ENCODE results near the gene HDAC8. TPM values are rescaled to one million over a fixed set of nuclear protein-coding genes. Genes with fewer than 3 reads are reported as not detected.

The HDAC8 gene
- total and polyA plus RNA-seq, 2 donors (not counting 1 experiment from before 2014, with no cell fraction given), result 13.3 to 41.9 TPM

DNA sequence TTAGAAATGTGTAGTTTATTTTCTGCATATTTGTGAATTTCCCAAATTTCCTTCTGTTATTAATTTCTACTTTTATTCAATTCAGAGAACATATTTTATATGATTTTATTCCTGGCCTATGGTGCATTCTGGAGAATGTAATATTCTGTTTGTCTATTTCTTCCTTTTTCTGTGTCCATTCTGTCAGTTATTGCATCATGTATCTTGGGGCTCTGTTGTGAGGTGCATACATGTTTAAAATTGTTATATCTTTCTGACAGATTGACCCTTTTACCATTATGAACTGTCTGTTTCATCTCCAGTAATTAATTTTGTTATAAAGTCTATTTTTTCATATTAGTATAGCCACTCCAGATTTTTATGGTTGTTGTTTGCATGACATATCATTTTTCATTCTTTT lies 170.0 kb downstream of the HDAC8 start:
- Histone ChIP-seq H3K9me3 (ENCODE audit: control extremely low read depth in 1 of 3, control insufficient read depth in 2 of 3, insufficient read depth in 1 of 3, low read length in 2 of 3) (no peaks in the 10 kb centered on the region), H3K4me1 (ENCODE audit: control insufficient read depth in 2 of 2, insufficient read depth in 2 of 2, low read length in 2 of 2) (no peaks in the 10 kb centered on the region), H3K79me2 (ENCODE audit: control insufficient read depth, insufficient read depth, low read length) (no peaks in the 10 kb centered on the region), H3K27ac (ENCODE audit: low read length in 2 of 2) (no peak overlapping the region), H3K4me3 (ENCODE audit: control extremely low read depth in 1 of 5, extremely low read depth in 1 of 5, insufficient read depth in 1 of 5, low read depth in 2 of 5, low read length in 4 of 5) (no peak overlapping the region), H3K36me3 (replicated peaks in 1 of 2; ENCODE audit: control extremely low read depth in 1 of 2, control insufficient read depth in 1 of 2, extremely low read depth in 1 of 2, insufficient read depth in 2 of 2, low read length in 1 of 2) (no peaks in the 10 kb centered on the region), H4K20me1 (ENCODE audit: control insufficient read depth, insufficient read depth, low read length, poor library complexity, severe bottlenecking) (no peaks in the 10 kb centered on the region), H3K4me2 (replicated peaks; ENCODE audit: low read depth, low read length, poor library complexity, severe bottlenecking) (no peak overlapping the region), H2AFZ (ENCODE audit: insufficient read depth, low read depth, low read length, poor library complexity, severe bottlenecking) (no peak overlapping the region), H3K27me3 (replicated peaks in 1 of 4; ENCODE audit: control extremely low read depth in 1 of 4, control insufficient read depth in 3 of 4, insufficient read depth in 4 of 4, low read length in 3 of 4) (no peaks in the 10 kb centered on the region), H3K9ac (ENCODE audit: low read length) (no peak overlapping the region)
- Mint-ChIP-seq H3K27me3 (no peaks in the 10 kb centered on the region), H3K4me3 (no peak overlapping the region), H3K9me3 (ENCODE audit: insufficient read depth) (no peaks in the 10 kb centered on the region), H3K4me1 (no peaks in the 10 kb centered on the region), H3K27ac (no peak overlapping the region)
- CTCF ChIA-PET, result no interaction called here
- DNase-seq (no peak), ATAC-seq (ENCODE audit: low read depth) (no peak)
- POLR2A ChIA-PET, result no interaction called here
- TF ChIP-seq, protein P1, sequence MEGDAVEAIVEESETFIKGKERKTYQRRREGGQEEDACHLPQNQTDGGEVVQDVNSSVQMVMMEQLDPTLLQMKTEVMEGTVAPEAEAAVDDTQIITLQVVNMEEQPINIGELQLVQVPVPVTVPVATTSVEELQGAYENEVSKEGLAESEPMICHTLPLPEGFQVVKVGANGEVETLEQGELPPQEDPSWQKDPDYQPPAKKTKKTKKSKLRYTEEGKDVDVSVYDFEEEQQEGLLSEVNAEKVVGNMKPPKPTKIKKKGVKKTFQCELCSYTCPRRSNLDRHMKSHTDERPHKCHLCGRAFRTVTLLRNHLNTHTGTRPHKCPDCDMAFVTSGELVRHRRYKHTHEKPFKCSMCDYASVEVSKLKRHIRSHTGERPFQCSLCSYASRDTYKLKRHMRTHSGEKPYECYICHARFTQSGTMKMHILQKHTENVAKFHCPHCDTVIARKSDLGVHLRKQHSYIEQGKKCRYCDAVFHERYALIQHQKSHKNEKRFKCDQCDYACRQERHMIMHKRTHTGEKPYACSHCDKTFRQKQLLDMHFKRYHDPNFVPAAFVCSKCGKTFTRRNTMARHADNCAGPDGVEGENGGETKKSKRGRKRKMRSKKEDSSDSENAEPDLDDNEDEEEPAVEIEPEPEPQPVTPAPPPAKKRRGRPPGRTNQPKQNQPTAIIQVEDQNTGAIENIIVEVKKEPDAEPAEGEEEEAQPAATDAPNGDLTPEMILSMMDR (IDR thresholded peaks at IDR 0.05), result no peak
- no peak for TF ChIP-seq EZH2 (IDR thresholded peaks at IDR 0.05; ENCODE audit: borderline replicate concordance, insufficient read depth, low read depth, low read length, poor library complexity, severe bottlenecking)
- intact Hi-C loops (cut with micrococcal nuclease), result no loop called here

DNA sequence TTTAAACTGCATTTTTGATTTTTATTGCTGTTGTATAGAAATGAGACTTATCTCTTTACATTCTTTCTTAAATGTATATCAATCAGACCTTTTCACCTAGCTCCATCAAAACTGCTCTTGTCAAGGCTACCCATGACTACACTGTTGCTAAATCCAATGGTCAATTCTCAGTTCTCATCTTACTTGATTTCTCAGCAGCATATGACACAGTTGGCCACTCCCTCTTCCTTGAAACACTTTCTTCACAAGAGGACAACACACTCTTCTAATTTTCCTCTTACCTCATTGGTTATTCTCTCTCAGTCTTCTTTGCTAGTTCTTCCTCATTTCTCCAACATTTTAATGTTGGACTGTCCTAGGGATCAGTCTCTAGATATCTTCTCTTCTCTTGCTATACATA lies 172.8 kb downstream of the HDAC8 start:
- Histone ChIP-seq H4K20me1 (ENCODE audit: control insufficient read depth, insufficient read depth, low read length, poor library complexity, severe bottlenecking) (no peaks in the 10 kb centered on the region), H3K27me3 (replicated peaks in 1 of 4; ENCODE audit: control extremely low read depth in 1 of 4, control insufficient read depth in 3 of 4, insufficient read depth in 4 of 4, low read length in 3 of 4) (no peaks in the 10 kb centered on the region), H3K36me3 (replicated peaks in 1 of 2; ENCODE audit: control extremely low read depth in 1 of 2, control insufficient read depth in 1 of 2, extremely low read depth in 1 of 2, insufficient read depth in 2 of 2, low read length in 1 of 2) (no peaks in the 10 kb centered on the region), H3K4me1 (ENCODE audit: control insufficient read depth in 2 of 2, insufficient read depth in 2 of 2, low read length in 2 of 2) (no peaks in the 10 kb centered on the region), H3K79me2 (ENCODE audit: control insufficient read depth, insufficient read depth, low read length) (no peaks in the 10 kb centered on the region), H3K4me3 (ENCODE audit: control extremely low read depth in 1 of 5, extremely low read depth in 1 of 5, insufficient read depth in 1 of 5, low read depth in 2 of 5, low read length in 4 of 5) (no peak overlapping the region), H3K9me3 (ENCODE audit: control extremely low read depth in 1 of 3, control insufficient read depth in 2 of 3, insufficient read depth in 1 of 3, low read length in 2 of 3) (no peaks in the 10 kb centered on the region), H2AFZ (ENCODE audit: insufficient read depth, low read depth, low read length, poor library complexity, severe bottlenecking) (no peak overlapping the region), H3K9ac (ENCODE audit: low read length) (no peak overlapping the region), H3K4me2 (replicated peaks; ENCODE audit: low read depth, low read length, poor library complexity, severe bottlenecking) (no peak overlapping the region), H3K27ac (ENCODE audit: low read length in 2 of 2) (no peak overlapping the region)
- TF ChIP-seq, protein P1 (IDR thresholded peaks at IDR 0.05), result no peak
- TF ChIP-seq EZH2 (IDR thresholded peaks at IDR 0.05; ENCODE audit: borderline replicate concordance, insufficient read depth, low read depth, low read length, poor library complexity, severe bottlenecking), result no peak
- no peaks in the 10 kb centered on the region for H3K4me1 Mint-ChIP-seq
- no peak overlapping the region for H3K27ac Mint-ChIP-seq
- no peak for DNase-seq
- no peak overlapping the region for H3K4me3 Mint-ChIP-seq
- ATAC-seq (ENCODE audit: low read depth), result no peak
- POLR2A ChIA-PET, result no interaction called here
- H3K27me3 Mint-ChIP-seq, result no peaks in the 10 kb centered on the region
- CTCF ChIA-PET, result no interaction called here
- intact Hi-C loops (cut with micrococcal nuclease), result no loop called here
- no peaks in the 10 kb centered on the region for H3K9me3 Mint-ChIP-seq (ENCODE audit: insufficient read depth)

Data from B cell (primary cell).